T follicular helper cell (primary cell): ENCODE measurements around the gene PPHLN1.

Experiments used
- DNase-seq: peaks from one replicate; pipeline ENCODE4 v3.0.0-alpha.2; 2020; ENCODE audit warnings: low read depth

Gene PPHLN1

DNA sequence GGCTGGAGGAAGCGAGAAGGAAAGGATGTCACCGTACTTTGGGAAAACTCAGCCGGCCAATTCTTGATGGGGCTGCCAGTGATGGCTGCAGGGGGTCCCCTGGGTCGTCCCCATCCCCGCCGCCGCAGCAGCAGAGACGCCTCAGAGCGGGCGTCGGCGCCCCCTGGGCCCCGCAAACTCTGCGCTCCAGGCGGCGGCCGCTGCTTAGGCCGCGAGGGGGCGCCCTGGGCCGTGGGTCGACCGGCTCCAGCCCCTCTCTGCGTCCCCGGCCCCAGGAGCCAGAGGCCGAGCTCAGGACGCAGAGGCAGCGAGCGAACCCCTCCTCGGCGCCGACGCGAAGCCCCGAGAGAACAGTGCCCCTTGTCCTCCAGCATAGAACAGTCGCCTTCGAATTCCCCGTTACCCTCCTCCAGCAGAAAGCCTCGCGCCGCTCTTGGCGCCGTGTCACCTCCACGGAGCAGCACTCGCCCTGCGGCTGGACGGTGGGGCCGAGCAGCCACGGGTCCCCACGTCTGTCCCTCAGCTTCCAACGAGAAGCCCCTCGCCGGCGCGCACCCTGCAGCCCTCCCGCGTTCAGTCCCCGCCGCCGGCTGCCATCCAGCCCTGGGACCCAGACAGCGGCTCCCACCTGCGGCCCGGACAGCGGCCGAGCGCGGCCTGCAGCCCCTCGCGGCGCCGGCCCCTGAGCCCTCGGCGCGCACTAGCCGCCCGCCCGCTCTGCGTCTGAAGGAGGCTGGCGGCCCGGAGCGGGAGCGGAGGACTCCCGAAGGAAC lies 157.0 kb downstream of the PPHLN1 start:
- DNase-seq = peak; percentile 9

GRCh38 chr12:42483521-42483790 lies 157.5 kb downstream of the PPHLN1 start:
- DNase-seq = no peak

- DNase-seq = no peak
Observed at GRCh38 chr12:42484996-42485395, 159.0 kb downstream of the PPHLN1 start.

DNA sequence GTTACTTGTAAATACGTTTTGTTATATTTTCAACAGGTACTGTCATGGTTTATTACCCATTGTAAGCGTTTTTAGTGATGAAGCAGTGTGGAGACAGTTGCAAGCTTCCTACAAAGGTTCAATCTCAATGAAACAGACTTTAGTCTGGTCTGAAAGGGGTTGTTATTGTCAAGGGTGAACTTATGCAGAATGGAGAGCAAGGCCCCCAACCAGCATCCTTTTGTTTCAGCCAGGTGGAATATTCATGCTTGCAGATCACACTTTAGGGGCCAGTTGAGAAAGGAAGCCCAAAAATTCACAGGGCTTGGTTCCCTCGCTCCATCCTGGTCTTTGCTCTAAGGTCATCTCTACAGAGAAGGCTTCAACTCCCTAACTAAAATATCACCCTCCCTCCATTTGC lies 159.9 kb downstream of the PPHLN1 start:
- no peak for DNase-seq

- DNase-seq = no peak
Observed at GRCh38 chr12:42486407-42486806, 160.4 kb downstream of the PPHLN1 start.

GRCh38 chr12:42490261-42490842 lies 164.4 kb downstream of the PPHLN1 start:
- no peak for DNase-seq
